ENCODE measurements around the gene HOXC9.

Gene HOXC9

GRCh38 chr12:53956914-53957536 lies 42.9 kb upstream of the HOXC9 start:
- no peak for DNase-seq (ENCODE audit: low read depth in 2 of 2)
- no peak for TF ChIP-seq CTCF (IDR thresholded peaks at IDR 0.05; ENCODE audit: low read depth, low read length)

GRCh38 chr12:53958128-53958527 lies 41.8 kb upstream of the HOXC9 start:
- DNase-seq (ENCODE audit: low read depth in 2 of 2): no peak
- TF ChIP-seq CTCF (IDR thresholded peaks at IDR 0.05; ENCODE audit: low read depth, low read length): no peak
- H3K4me3 ChIP-seq (replicated peaks in 1 of 2; ENCODE audit: low read depth in 2 of 2, low read length in 2 of 2): no peak overlapping the region

More at GRCh38 chr12:53956914-53957536, 42.9 kb upstream of the HOXC9 start:
- no peak overlapping the region for H3K4me3 ChIP-seq (replicated peaks in 1 of 2; ENCODE audit: low read depth in 2 of 2, low read length in 2 of 2)

GRCh38 chr12:53959314-53959713 lies 40.6 kb upstream of the HOXC9 start:
- DNase-seq (ENCODE audit: low read depth in 2 of 2): no peak
- no peak for TF ChIP-seq CTCF (IDR thresholded peaks at IDR 0.05; ENCODE audit: low read depth, low read length)
- no peak overlapping the region for H3K4me3 ChIP-seq (replicated peaks in 1 of 2; ENCODE audit: low read depth in 2 of 2, low read length in 2 of 2)

GRCh38 chr12:53960187-53961024 lies 39.6 kb upstream of the HOXC9 start:
- no peak for TF ChIP-seq CTCF (IDR thresholded peaks at IDR 0.05; ENCODE audit: low read depth, low read length)
- no peak for DNase-seq (ENCODE audit: low read depth in 2 of 2)
- no peak overlapping the region for H3K4me3 ChIP-seq (replicated peaks in 1 of 2; ENCODE audit: low read depth in 2 of 2, low read length in 2 of 2)

- DNase-seq (ENCODE audit: low read depth in 2 of 2): no peak
- TF ChIP-seq CTCF (IDR thresholded peaks at IDR 0.05; ENCODE audit: low read depth, low read length): no peak
- H3K4me3 ChIP-seq (replicated peaks in 1 of 2; ENCODE audit: low read depth in 2 of 2, low read length in 2 of 2): no peak overlapping the region
Measured at GRCh38 chr12:53961025-53961761, 38.8 kb upstream of the HOXC9 start.

GRCh38 chr12:53963005-53963404 lies 37.0 kb upstream of the HOXC9 start:
- DNase-seq (ENCODE audit: low read depth in 2 of 2): no peak
- no peak for TF ChIP-seq CTCF (IDR thresholded peaks at IDR 0.05; ENCODE audit: low read depth, low read length)
- H3K4me3 ChIP-seq (replicated peaks in 1 of 2; ENCODE audit: low read depth in 2 of 2, low read length in 2 of 2): no peak overlapping the region
